B cell (primary cell): Measurements from ENCODE around the gene KHNYN. TPM values are rescaled to one million over a fixed set of nuclear protein-coding genes. Genes with fewer than 3 reads are reported as not detected.

Experiments used
- ATAC-seq: fragments of 200-7000 bp; cut with Tn5 transposase; one replicate; pipeline ENCODE4 v1.10.0; 2021; ENCODE audit warnings: low read depth, mild to moderate bottlenecking, moderate number of reproducible peaks, moderate library complexity
- CTCF ChIA-PET: fragments of 350-600 bp; sonication (Branson Sonifier 250); formaldehyde crosslinking; loops from one replicate; lab custom pipeline; 2021; ENCODE audit warnings: antibody characterized with exemption, inconsistent platforms; lab: Charles Lee
- POLR2A ChIA-PET: fragments of 350-600 bp; sonication (Branson Sonifier 250); formaldehyde crosslinking; loops from one replicate; lab custom pipeline; 2021; ENCODE audit warnings: antibody characterized with exemption; lab: Charles Lee
- DNase-seq: peaks from one replicate; pipeline ENCODE4 v3.0.0; 2013
- H2AFZ ChIP-seq: 2 replicates; pipeline ENCODE4 v1.6.1; 2012; ENCODE audit warnings: mild to moderate bottlenecking, low read depth, low read length; ENCODE audit not compliant: insufficient read depth, poor library complexity, severe bottlenecking
- H3K27ac ChIP-seq, 2 donors: 1 replicate in 1 of 2; 2 replicates in 1 of 2; pipeline ENCODE4 v1.5.1; 2012 to 2013; ENCODE audit warnings: low read length in 2 of 2, mild to moderate bottlenecking in 2 of 2, moderate library complexity in 1 of 2
- H3K27me3 ChIP-seq, 4 experiments: fragments of 200-600 bp in 1 of 4; sonication (generic) in 1 of 4; replicated peaks in 1 of 4; 1 replicate in 2 of 4; 2 replicates in 2 of 4; pipeline versions ENCODE4 v1.6.1 to v1.7.0; 2013 to 2016; ENCODE audit warnings: low read length in 3 of 4, mild to moderate bottlenecking in 2 of 4, mixed read lengths in 1 of 4, moderate library complexity in 1 of 4; ENCODE audit not compliant: insufficient read depth in 4 of 4, control insufficient read depth in 3 of 4; ENCODE audit errors: control extremely low read depth in 1 of 4
- H3K36me3 ChIP-seq, 2 experiments: replicated peaks in 1 of 2; 1 replicate in 1 of 2; 2 replicates in 1 of 2; pipeline versions ENCODE4 v1.6.1 to v1.7.1; 2013; ENCODE audit warnings: low read length in 1 of 2; ENCODE audit not compliant: insufficient read depth in 2 of 2, control insufficient read depth in 1 of 2; ENCODE audit errors: control extremely low read depth in 1 of 2, extremely low read depth in 1 of 2
- H3K4me1 ChIP-seq, 2 donors: fragments of 200-600 bp in 1 of 2; sonication (generic) in 1 of 2; 1 replicate in 1 of 2; 2 replicates in 1 of 2; pipeline versions ENCODE4 v1.5.1 to v1.6.1; 2013 to 2017; ENCODE audit warnings: low read length in 2 of 2; ENCODE audit not compliant: control insufficient read depth in 2 of 2, insufficient read depth in 2 of 2
- H3K4me2 ChIP-seq: replicated peaks from 2 replicates; pipeline ENCODE3; 2012; ENCODE audit warnings: mild to moderate bottlenecking, low read depth, low read length; ENCODE audit not compliant: poor library complexity, severe bottlenecking
- H3K4me3 ChIP-seq, 5 experiments: fragments of 200-600 bp in 1 of 5; sonication (generic) in 1 of 5; 1 replicate in 3 of 5; 2 replicates in 2 of 5; pipeline versions ENCODE4 v1.5.1 to v1.7.0; 2011 to 2016; ENCODE audit warnings: low read length in 4 of 5, mild to moderate bottlenecking in 4 of 5, low read depth in 2 of 5, control low read depth in 1 of 5, moderate library complexity in 1 of 5; ENCODE audit not compliant: insufficient read depth in 1 of 5; ENCODE audit errors: control extremely low read depth in 1 of 5, extremely low read depth in 1 of 5
- H3K79me2 ChIP-seq: fragments of 200-600 bp; sonication (generic); one replicate; pipeline ENCODE4 v1.6.0; 2016; ENCODE audit warnings: low read length; ENCODE audit not compliant: control insufficient read depth, insufficient read depth
- H3K9ac ChIP-seq: fragments of 200-600 bp; sonication (generic); 2 replicates; pipeline ENCODE4 v1.6.1; 2017; ENCODE audit warnings: mild to moderate bottlenecking, low read length, moderate library complexity
- H3K9me3 ChIP-seq, 3 donors: one replicate each; pipeline versions ENCODE4 v1.6.1 to v1.7.1; 2013; ENCODE audit warnings: low read length in 2 of 3; ENCODE audit not compliant: control insufficient read depth in 2 of 3, insufficient read depth in 1 of 3; ENCODE audit errors: control extremely low read depth in 1 of 3
- H4K20me1 ChIP-seq: 2 replicates; pipeline ENCODE4 v1.6.0; 2012; ENCODE audit warnings: mild to moderate bottlenecking, low read length; ENCODE audit not compliant: insufficient read depth, control insufficient read depth, poor library complexity, severe bottlenecking
- H3K27ac Mint-ChIP-seq: one replicate; pipeline ENCODE4 v1.8.0; 2021; ENCODE audit warnings: mixed read lengths
- H3K27me3 Mint-ChIP-seq: one replicate; pipeline ENCODE4 v1.8.0; 2021; ENCODE audit warnings: mixed read lengths
- H3K4me1 Mint-ChIP-seq: one replicate; pipeline ENCODE4 v1.8.0; 2021; ENCODE audit warnings: mixed read lengths
- H3K4me3 Mint-ChIP-seq: one replicate; pipeline ENCODE4 v1.8.0; 2021; ENCODE audit warnings: mixed read lengths
- H3K9me3 Mint-ChIP-seq: one replicate; pipeline ENCODE4 v1.8.0; 2022; ENCODE audit warnings: mixed read lengths; ENCODE audit not compliant: insufficient read depth
- EZH2 ChIP-seq: IDR thresholded peaks from 2 replicates; pipeline ENCODE4 v1.6.1; 2012; ENCODE audit warnings: borderline replicate concordance, low read depth, mild to moderate bottlenecking, moderate library complexity, low read length; ENCODE audit not compliant: insufficient read depth, poor library complexity, severe bottlenecking
- WGBS: methylation state at CpG from one replicate; pipeline ENCODE4 v1.1.5; 2013; ENCODE audit warnings: missing lambda C conversion rate; ENCODE audit not compliant: insufficient coverage; 5-methylcytosine and 5-hydroxymethylcytosine counted together
- intact Hi-C: fragments of 100-400 bp; cut with micrococcal nuclease; formaldehyde crosslinking; loops from one replicate; pipeline ENCODE4 v1.10.0; 2022
- polyA plus RNA-seq: library from polyadenylated mRNA; depleted of rRNA; stranded (reverse); fragments of >200 nt; gene quantifications from 2 replicates; pipeline ENCODE4 v1.2.3, GENCODE V29; 2012
- total RNA-seq, 2 donors: library from RNA; stranded (reverse); fragments of 120-200 nt in 1 of 2; gene quantifications; 1 replicate in 1 of 2; 2 replicates in 1 of 2; pipeline versions ENCODE4 v1.2.3 to v1.2.4, GENCODE V29; 2013 to 2022
- TF ChIP-seq, protein P1 (sequence below): fragments of 200-600 bp; IDR thresholded peaks from one replicate; pipeline ENCODE4 v1.8.0; 2022; ENCODE audit warnings: antibody characterized with exemption, mild to moderate bottlenecking

KHNYN gene
- total and polyA plus RNA-seq, 2 donors (not counting 1 experiment from before 2014, with no cell fraction given): 74.4 to 184 TPM

DNA sequence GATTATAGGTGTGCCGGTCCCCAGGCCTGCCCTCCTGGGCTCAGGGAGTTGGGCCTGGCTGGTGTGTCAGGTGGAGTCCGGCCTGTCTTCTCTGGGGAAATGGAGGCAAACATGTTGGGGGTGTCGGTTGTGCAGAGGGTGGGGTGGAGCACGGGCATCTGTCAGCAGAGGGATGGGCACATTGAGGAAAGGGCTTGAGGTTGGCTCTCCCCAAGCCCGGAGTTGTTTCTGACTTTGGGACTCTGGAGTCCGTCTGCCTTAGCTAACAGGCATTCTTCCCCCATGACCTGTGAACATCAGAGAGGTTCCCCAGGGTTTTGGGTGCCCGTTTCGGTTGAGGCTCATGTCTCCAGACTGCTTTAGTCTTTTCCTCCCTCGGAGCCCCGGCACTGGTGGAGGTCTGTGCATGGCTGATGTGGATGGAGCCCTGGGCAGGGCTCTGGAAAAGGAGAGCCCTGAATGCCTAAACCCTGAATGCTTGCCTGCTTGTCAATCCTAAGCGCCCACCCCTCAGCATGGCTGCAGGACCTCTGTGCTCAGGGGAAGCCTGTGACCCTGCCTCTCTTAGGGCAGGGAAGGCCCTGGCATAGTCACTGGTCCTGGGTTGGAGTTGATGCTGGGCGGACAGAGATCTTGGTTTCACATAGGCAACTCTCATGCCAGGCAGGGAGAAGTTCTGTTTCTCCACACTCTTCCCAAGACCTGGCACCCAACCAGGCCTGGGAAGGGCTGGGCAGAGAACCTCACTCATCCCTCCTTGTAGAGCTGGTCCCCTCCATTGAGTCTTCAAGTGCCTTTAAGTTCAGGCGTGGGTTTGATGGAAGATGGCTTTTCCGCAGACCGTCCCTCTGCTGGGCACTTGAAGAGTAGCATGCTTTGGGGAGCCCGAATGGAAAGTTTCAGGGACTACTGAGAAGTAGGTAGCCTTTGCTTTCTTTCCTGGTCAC lies 18.0 kb upstream of the KHNYN start:
- Histone ChIP-seq H4K20me1 (no peaks in the 10 kb centered on the region), H3K4me2 (no peak overlapping the region), H3K9ac (no peak overlapping the region), H3K27me3 (peaks cover 0 to 18% (median 4%) of the 10 kb centered on the region in 4 experiments), H3K4me3 (no peak overlapping the region), H3K9me3 (peaks cover 0 to 3% (median 0%) of the 10 kb centered on the region in 3 donors), H3K27ac (no peak overlapping the region), H3K4me1 (no peaks in the 10 kb centered on the region), H3K36me3 (no peaks in the 10 kb centered on the region), H3K79me2 (no peaks in the 10 kb centered on the region), H2AFZ (peak overlapping the region; percentile 40)
- Mint-ChIP-seq H3K4me1 (no peaks in the 10 kb centered on the region), H3K9me3 (no peaks in the 10 kb centered on the region), H3K27ac (no peak overlapping the region), H3K4me3 (no peak overlapping the region), H3K27me3 (peaks cover 14% of the 10 kb centered on the region)
- 74% methylated on average over 14 of the region's 16 CpGs for WGBS
- intact Hi-C loops: loop anchor here (1.0 to 2.0 kb wide), 3 partner anchors 19 to 78 kb away; no protein-coding TSS in a partner anchor
- CTCF ChIA-PET: interaction anchor here (0.6 to 6.0 kb wide), 12 partner anchors 8 to 84 kb away, joined by 3 to 55 read pairs (median 6); partner anchors contain the start of genes CBLN3 and KHNYN
- POLR2A ChIA-PET: no interaction called here
- TF ChIP-seq, protein P1, sequence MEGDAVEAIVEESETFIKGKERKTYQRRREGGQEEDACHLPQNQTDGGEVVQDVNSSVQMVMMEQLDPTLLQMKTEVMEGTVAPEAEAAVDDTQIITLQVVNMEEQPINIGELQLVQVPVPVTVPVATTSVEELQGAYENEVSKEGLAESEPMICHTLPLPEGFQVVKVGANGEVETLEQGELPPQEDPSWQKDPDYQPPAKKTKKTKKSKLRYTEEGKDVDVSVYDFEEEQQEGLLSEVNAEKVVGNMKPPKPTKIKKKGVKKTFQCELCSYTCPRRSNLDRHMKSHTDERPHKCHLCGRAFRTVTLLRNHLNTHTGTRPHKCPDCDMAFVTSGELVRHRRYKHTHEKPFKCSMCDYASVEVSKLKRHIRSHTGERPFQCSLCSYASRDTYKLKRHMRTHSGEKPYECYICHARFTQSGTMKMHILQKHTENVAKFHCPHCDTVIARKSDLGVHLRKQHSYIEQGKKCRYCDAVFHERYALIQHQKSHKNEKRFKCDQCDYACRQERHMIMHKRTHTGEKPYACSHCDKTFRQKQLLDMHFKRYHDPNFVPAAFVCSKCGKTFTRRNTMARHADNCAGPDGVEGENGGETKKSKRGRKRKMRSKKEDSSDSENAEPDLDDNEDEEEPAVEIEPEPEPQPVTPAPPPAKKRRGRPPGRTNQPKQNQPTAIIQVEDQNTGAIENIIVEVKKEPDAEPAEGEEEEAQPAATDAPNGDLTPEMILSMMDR: peak; percentile 72
- TF ChIP-seq EZH2: no peak
- ATAC-seq (peak; percentile 87), DNase-seq (peak; percentile 67)

DNA sequence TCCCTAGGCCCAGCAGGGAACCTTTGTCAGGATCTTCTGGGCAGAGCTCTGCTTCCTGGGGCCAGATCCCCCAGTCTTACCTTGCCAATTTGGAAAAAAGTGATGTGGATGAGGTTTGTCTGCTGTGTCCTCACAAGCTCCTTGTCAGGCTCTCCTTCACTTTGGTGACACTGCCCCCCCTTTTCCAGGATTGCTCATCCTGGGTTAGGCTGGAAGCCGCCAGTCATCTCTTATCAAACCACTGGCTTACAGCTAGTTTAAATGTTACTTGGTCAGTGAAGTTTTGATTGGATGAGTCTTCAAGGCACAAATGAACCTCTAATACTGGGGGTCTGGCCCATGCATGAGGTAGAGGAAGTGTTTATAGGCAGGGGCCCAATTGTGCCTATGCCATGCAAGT lies 15.7 kb upstream of the KHNYN start:
- WGBS: no CpG with 5 or more reads among the region's 1 CpG
- POLR2A ChIA-PET: no interaction called here
- Mint-ChIP-seq H3K9me3 (no peaks in the 10 kb centered on the region), H3K4me3 (no peak overlapping the region), H3K4me1 (no peaks in the 10 kb centered on the region), H3K27ac (no peak overlapping the region), H3K27me3 (peaks cover 26% of the 10 kb centered on the region)
- Histone ChIP-seq H3K4me3 (no peak overlapping the region), H3K9ac (no peak overlapping the region), H3K79me2 (no peaks in the 10 kb centered on the region), H3K27me3 (peaks cover 0 to 33% (median 6%) of the 10 kb centered on the region in 4 experiments), H3K4me1 (no peaks in the 10 kb centered on the region), H4K20me1 (no peaks in the 10 kb centered on the region), H3K27ac (no peak overlapping the region), H3K9me3 (no peaks in the 10 kb centered on the region), H3K4me2 (no peak overlapping the region), H3K36me3 (no peaks in the 10 kb centered on the region), H2AFZ (no peak overlapping the region)
- CTCF ChIA-PET: interaction anchor here (0.9 to 6.0 kb wide), 10 partner anchors 10 to 81 kb away, joined by 3 to 55 read pairs (median 6); partner anchors contain the start of genes KHNYN and NYNRIN
- ATAC-seq: no peak
- no peak for TF ChIP-seq EZH2
- TF ChIP-seq, protein P1: no peak
- intact Hi-C loops: no loop called here
- DNase-seq: no peak
